ENCODE measurements around the gene ZNF384.
"Not testable (repeated sequence)": the region's sequence is repeated elsewhere in the genome, so short reads cannot be mapped to it uniquely, and the experiment has no call there.

ZNF384 gene

GRCh38 chr12:6688999-6689882 lies at the start of gene ZNF384:
Gene ZNF384, minus strand, starts transcription at chr12:6689375. Its CDS starts 9,855 bp downstream, at chr12:6679520.
- peak; percentile 99 for DNase-seq

DNA sequence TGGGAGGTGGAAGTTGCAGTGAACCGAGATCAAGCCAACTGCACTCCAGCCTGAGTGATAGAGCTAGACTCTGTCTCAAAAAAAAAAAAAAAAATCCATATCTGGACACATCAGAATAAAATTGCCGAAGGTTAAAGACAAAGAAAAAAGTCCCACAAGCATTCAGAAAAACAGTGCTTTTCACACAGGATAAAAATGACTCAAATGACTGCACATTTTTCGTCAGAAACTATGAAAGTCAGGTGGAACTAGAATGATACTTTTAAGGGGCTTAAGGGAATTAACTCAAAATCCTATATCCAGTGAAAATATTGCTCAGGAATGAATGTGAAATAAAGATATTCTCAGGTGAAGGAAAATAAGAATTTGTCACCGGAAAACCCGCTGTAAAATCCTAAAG lies 47.6 kb upstream of the ZNF384 start:
- no peak for DNase-seq

GRCh38 chr12:6735448-6736191 lies 46.4 kb upstream of the ZNF384 start:
- peak; percentile 62 for DNase-seq

DNA sequence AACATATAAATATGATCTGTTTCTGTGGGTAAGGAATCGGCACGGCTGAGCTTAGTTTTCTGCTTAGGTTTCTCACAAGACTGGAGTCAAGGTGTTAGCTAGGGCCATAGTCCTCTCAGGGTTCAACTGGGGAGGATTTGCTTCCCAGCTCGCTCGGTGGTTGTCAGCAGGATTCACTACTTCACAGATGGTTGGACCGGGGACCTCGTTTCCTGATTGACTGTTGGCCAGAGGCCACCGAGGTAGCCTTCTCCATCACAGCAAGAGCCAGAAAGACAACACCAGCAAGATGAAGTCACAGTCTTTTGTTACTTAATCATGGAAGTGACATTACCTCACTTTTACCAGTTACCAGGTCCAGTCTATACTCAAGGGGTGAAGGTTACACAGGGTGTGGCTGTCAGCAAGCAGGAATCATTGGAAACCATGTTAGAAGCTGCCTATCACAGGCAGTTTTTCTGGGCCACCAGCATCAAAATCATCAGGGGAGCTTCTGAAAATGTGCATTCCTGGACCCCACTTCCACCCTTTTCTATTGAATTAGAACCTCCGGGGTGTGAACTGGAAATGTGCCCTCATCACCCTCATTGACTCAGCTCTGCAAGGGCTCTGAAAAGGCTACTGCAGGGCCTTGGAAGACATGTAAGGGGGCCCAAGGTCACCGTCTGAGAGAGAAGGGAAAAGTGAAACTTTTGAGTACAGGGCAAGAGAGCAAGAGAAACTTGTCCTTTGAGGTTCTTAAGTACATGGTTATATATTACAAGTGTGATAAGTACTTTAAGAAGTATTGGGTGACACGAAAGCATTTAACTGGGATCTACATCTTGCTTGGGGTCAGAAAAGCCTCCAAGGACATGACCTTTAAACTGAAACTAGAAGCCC lies 45.6 kb upstream of the ZNF384 start:
- no peak for DNase-seq

DNA sequence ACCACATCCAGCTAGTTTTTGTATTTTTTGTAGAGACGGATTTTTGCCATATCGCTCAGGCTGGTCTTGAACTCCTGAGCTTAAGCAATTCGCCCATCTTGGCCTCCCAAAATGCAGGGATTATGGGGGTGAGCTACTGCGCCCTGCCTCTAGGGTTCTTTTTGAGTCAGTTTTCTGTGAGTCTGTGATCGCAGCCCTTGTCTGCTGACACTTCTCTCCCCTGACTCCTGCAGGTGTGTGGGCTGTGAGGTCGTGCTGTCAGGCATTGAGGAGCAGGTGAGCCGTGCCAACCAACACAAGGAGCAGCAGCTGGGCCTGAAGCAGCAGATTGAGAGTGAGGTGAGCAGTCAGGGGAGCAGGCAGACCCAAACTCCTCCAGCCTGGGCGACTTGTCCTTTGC lies 41.0 kb upstream of the ZNF384 start:
- DNase-seq: no peak

- no peak for DNase-seq
These were observed 40.0 kb upstream of the ZNF384 start for GRCh38 chr12:6729186-6729585.

GRCh38 chr12:6725350-6725749 lies 36.2 kb upstream of the ZNF384 start:
- no peak for DNase-seq

GRCh38 chr12:6724409-6724797 lies 35.2 kb upstream of the ZNF384 start:
- DNase-seq: peak; percentile 53

DNA sequence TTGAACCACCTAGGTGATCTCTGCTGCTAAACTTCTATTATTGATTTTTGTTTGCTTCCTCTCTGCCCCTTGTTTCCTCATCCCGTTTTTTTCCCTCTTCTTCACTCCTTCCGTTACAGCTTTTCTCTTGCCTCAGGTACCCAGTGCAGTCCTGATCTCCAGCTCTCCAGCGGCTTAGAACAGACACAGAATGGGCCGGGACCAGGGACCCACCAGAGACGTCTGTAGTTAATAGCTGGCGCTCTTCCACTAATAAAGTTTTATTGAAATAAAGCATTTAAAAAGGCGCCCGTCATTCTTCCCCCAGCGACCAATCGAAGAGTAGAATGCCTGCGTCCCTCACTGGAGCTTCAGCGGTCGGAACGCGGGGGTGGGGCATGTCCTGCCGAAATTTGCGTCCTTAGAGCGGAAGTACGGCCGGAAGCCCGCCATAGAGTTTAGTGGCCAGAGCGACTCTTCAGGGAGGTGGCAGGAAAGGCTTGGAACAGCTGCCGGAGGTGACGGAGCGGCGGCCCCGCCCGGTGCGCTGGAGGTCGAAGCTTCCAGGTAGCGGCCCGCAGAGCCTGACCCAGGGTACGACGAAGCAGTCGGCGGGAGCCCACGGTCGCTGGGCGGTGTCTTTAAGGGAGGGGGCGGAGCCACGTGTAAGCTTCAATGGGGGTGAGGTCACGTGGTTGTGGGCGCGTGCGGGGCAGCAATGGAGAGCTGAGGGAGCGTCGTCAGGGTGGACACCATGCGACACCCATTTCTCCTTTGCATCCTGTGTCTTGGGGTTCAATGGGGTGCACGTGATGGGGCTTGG lies 34.6 kb upstream of the ZNF384 start, which contains the start of gene COPS7A:
TSS of gene COPS7A (plus strand) at position 440 of the 802 bp plus-strand sequence. CDS start 611 bp downstream, outside the sequence.
- DNase-seq: peak; percentile 98

DNA sequence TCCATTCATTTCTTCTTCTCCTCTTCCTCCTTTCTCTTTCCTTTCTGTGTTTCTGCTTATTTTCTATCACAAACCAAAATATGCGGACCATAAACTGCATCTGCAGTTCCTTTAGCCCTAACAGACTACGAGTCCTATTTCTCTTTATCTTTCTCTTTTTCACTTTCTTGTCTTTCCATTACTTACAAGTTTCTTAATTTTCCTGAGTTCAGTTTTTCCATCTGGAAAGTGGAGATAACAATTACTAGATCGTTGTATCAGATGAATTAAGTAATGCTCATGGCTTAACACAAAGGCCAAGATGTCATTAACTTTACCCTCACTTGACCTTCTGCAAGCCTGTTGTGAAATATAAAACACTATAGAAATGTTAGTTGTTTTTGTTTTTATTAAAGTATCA lies 33.7 kb upstream of the ZNF384 start:
- no peak for DNase-seq

DNA sequence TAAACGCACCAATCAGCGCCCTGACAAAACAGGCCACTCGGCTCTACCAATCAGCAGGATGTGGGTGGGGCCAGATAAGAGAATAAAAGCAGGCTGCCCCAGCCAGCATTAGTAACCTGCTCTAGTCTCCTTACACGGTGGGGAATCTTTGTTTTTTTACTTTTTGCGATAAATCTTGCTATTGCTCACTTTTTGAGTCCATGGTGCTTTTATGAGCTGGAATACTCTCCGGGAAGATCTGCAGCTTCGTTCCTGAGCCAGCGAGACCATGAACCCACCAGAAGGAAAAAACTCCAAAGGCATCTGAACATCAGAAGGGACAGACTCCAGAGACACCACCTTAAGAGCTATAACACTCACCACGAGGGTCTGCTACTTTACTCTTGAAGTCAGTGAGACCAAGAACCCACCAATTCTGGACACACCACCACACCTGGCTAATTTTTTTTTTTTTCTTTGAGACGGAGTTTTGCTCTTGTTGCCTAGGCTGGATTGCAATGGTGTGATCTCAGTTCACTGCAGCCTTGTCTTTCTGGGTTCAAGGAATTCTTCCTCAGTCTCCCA lies 27.8 kb upstream of the ZNF384 start:
- no peak for DNase-seq

DNA sequence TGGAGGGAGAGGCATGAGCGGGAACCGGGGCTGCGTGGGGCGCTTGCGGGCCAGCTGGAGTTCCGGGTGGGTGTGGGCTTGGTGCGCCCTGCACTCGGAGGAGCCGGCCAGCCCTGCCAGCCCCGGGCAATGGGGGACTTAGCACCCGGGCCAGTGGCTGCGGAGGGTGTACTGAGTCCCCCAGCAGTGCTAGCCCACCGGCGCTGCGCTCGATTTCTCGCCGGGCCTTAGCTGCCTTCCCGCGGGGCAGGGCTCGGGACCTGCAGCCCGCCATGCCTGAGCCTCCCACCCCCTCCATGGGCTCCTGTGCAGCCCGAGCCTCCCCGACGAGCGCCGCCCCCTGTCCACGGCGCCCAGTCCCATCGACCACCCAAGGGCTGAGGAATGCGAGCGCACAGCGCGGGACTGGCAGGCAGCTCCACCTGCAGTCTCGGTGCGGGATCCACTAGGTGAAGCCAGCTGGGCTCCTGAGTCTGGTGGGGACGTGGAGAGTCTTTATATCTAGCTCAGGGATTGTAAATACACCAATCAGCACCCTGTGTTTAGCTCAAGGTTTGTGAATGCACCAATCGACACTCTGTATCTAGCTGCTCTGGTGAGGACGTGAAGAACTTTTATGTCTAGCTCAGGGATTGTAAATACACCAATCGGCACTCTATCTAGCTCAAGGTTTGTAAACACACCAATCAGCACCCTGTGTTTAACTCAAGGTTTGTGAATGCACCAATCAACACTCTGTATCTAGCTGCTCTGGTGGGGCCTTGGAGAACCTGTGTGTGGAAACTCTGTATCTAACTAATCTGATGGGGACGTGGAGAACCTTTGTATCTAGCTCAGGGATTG lies 27.1 kb upstream of the ZNF384 start:
- not testable (repeated sequence) for DNase-seq

DNA sequence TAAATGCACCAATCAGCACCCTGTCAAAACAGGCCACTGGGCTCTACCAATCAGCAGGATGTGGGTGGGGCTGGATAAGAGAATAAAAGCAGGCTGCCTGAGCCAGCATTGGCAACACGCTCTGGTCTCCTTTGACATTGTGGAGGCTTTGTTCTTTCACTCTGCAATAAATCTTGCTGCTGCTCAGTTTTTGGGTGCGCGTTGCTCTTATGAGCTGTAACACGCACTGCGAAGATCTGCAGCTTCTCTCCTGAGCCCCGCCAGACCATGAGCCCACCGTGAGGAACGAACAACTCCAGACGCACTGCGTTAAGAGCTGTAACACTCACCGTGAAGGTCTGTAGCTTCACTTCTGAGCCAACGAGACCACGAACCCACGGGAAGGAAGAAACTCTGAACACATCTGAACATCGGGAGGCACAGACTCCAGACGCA lies 19.8 kb upstream of the ZNF384 start:
- no peak for DNase-seq

DNA sequence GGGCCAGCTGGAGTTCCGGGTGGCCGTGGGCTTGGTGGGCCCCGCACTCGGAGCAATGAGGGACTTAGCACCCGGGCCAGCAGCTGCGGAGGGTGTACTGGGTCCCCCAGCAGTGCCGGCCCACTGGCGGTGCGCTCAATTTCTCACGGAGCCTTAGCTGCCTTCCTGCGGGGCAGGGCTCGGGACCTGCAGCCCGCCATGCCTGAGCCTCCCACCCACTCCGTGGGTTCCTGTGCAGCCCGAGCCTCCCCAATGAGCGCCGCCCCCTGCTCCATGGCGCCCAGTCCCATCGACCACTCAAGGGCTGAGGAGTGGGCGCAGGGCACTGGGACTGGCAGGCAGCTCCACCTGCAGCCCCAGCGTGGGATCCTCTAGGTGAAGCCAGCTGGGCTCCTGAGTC lies 19.2 kb upstream of the ZNF384 start:
- DNase-seq: not testable (repeated sequence)

- DNase-seq: no peak
These were observed 14.5 kb upstream of the ZNF384 start for GRCh38 chr12:6703631-6704030.

- DNase-seq: no peak
These were observed 12.0 kb upstream of the ZNF384 start for GRCh38 chr12:6701078-6701768.

DNA sequence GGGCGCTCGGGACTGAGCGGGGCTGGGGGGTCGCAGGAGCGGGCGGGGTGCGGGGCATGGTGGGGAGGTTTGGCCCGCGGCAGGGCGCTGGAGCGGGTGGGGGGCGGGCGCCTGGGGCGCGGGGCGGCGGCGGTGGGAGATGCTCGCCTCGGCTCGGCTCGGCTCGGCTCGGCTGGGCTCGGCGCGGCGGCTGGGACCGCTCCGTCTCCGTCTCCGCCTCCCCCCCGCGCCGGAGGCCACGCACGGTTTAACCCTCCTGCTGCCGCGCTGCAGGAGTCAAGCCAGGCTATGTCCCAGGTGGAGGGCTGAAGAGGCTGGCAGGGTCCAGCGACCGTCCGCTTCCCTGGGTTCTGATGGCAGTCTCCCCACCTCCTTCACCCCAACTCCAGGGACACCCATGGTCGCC lies 11.5 kb upstream of the ZNF384 start, which contains the start of gene PIANP:
TSS of gene PIANP (minus strand) at position 170 of the 406 bp plus-strand sequence. CDS start 2,754 bp downstream, outside the sequence.
- DNase-seq: no peak

DNA sequence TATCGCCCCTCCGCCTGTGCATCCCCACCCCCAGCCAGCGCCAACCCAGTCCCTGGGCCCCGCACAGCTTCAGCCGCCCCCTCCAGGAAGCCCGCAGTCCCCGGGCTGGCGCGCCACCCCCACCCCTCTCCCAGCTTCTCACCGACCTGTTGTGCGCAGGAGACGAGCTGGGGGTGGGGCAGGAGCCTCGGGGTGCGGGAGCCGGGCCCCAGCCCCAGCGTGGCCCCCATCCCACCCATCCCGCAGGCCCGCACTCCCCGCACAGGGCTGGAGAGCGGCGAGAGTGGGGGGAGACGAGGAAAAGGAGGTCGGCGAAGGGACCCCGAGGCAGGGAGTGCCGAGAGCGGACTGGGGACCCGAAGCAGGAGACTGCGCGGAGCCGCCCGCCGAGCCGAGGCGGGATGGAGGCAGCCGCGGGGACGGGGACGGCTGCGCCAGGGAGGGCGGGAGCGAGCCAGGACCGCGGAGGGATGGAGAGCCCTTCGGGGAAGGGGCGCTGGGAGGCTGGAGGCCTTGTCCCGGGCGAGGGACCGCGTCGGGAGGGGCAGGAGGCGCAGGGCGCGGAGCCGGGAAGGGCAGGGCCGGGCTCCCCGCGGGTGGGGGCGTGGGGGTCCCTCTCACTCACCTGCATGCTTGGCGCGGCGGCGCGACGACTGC lies 10.9 kb upstream of the ZNF384 start:
- DNase-seq: no peak

- no peak for DNase-seq
These were observed 10.2 kb upstream of the ZNF384 start for GRCh38 chr12:6699259-6699988.

Data from suppressor macrophage treated with lipopolysaccharide for 4 hours (primary cell).